H1 (cell line): ENCODE results near the gene TOP2A. TPM values are rescaled to one million over a fixed set of nuclear protein-coding genes. Genes with fewer than 3 reads are reported as not detected.

Experiments
- CTCF ChIA-PET: fragments of 300-600 bp; sonication (Branson Sonifier 250); formaldehyde crosslinking; loops from one replicate; lab custom pipeline; 2021; ENCODE audit not compliant: partially characterized antibody; lab: Charles Lee
- POLR2A ChIA-PET: fragments of 300-600 bp; sonication (Branson Sonifier 250); formaldehyde crosslinking; loops from one replicate; lab custom pipeline; 2021; ENCODE audit warnings: inconsistent platforms; ENCODE audit not compliant: partially characterized antibody; lab: Charles Lee
- DNase-seq, 2 experiments: peaks; one replicate each; pipeline versions ENCODE4 v3.0.0 to v3.0.0-alpha.2; 2010 to 2022; ENCODE audit warnings: low spot score in 2 of 2, low read depth in 1 of 2, mixed read lengths in 1 of 2
- FAIRE-seq: peaks from 2 replicates; lab custom pipeline; 2011; peaks lifted over from hg19 to GRCh38; lab: Jason Lieb, UNC
- H2AFZ ChIP-seq: 2 replicates; pipeline ENCODE4 v1.8.1; 2012; ENCODE audit warnings: low read length, inconsistent platforms
- H2AK5ac ChIP-seq: 2 replicates; pipeline ENCODE4 v1.6.1; 2013; ENCODE audit warnings: low read depth, low read length
- H2BK120ac ChIP-seq: replicated peaks from 2 replicates; pipeline ENCODE3; 2013; ENCODE audit warnings: low read depth, low read length, inconsistent platforms
- H2BK12ac ChIP-seq: 2 replicates; pipeline ENCODE4 v1.6.1; 2013; ENCODE audit warnings: low read depth, low read length
- H2BK15ac ChIP-seq: 2 replicates; pipeline ENCODE4 v1.6.1; 2013; ENCODE audit warnings: low read length
- H2BK20ac ChIP-seq: 2 replicates; pipeline ENCODE4 v1.6.1; 2013; ENCODE audit warnings: low read length
- H2BK5ac ChIP-seq: 2 replicates; pipeline ENCODE4 v1.6.1; 2013; ENCODE audit warnings: low read depth, low read length
- H3K14ac ChIP-seq: 2 replicates; pipeline ENCODE4 v1.6.1; 2013; ENCODE audit warnings: inconsistent platforms; ENCODE audit not compliant: insufficient read length
- H3K18ac ChIP-seq: 2 replicates; pipeline ENCODE4 v1.6.1; 2013; ENCODE audit warnings: low read length; ENCODE audit errors: extremely low read depth
- H3K23ac ChIP-seq: 2 replicates; pipeline ENCODE4 v1.6.1; 2013; ENCODE audit warnings: inconsistent platforms; ENCODE audit not compliant: insufficient read length
- H3K23me2 ChIP-seq: 2 replicates; pipeline ENCODE4 v1.6.1; 2013; ENCODE audit warnings: low read depth, low read length
- H3K27ac ChIP-seq: 2 replicates; pipeline ENCODE4 v1.6.1; 2011; ENCODE audit warnings: low read depth, low read length, inconsistent platforms
- H3K27me3 ChIP-seq, 4 experiments: replicated peaks in 1 of 4; 1 replicate in 1 of 4; 2 replicates in 3 of 4; pipeline versions ENCODE4 v1.6.1 to v1.8.1; 2011 to 2013; ENCODE audit warnings: low read length in 3 of 4, mild to moderate bottlenecking in 3 of 4, inconsistent platforms in 2 of 4, mixed read lengths in 2 of 4, moderate library complexity in 1 of 4; ENCODE audit not compliant: control insufficient read depth in 3 of 4, insufficient read depth in 3 of 4; ENCODE audit errors: extremely low read depth in 1 of 4
- H3K36me3 ChIP-seq, 4 experiments: 2 replicates each; pipeline versions ENCODE4 v1.6.1 to v1.8.1; 2011 to 2013; ENCODE audit warnings: mild to moderate bottlenecking in 4 of 4, low read length in 3 of 4, moderate library complexity in 2 of 4, control low read depth in 1 of 4, inconsistent platforms in 1 of 4; ENCODE audit not compliant: insufficient read depth in 4 of 4, control insufficient read depth in 2 of 4
- H3K4ac ChIP-seq: replicated peaks from 2 replicates; pipeline ENCODE3; 2013; ENCODE audit warnings: low read length, low read depth, mixed read lengths, inconsistent platforms; ENCODE audit not compliant: insufficient read length
- H3K4me1 ChIP-seq, 4 experiments: replicated peaks in 1 of 4; 1 replicate in 1 of 4; 2 replicates in 3 of 4; pipeline versions ENCODE4 v1.6.1 to v1.8.1; 2011 to 2013; ENCODE audit warnings: low read length in 3 of 4, inconsistent platforms in 2 of 4, mixed read lengths in 1 of 4; ENCODE audit not compliant: insufficient read depth in 4 of 4, control insufficient read depth in 3 of 4
- H3K4me2 ChIP-seq, 2 experiments: 2 replicates each; pipeline versions ENCODE4 v1.6.1 to v1.8.1; 2011 to 2013; ENCODE audit warnings: low read depth in 2 of 2, low read length in 2 of 2, control low read depth in 1 of 2, inconsistent platforms in 1 of 2, mild to moderate bottlenecking in 1 of 2; ENCODE audit not compliant: insufficient read depth in 1 of 2
- H3K4me3 ChIP-seq, 4 experiments: fragments of 200-600, 300-600 bp in 1 of 4; sonication (generic), shearing (Covaris generic), sonication (Bioruptor Twin) in 1 of 4; 2 replicates each; pipeline versions ENCODE4 v1.5.1 to v1.8.1; 2011 to 2016; ENCODE audit warnings: low read length in 4 of 4, low read depth in 3 of 4, control low read depth in 2 of 4, inconsistent platforms in 2 of 4, mild to moderate bottlenecking in 2 of 4, mixed read lengths in 1 of 4, moderate library complexity in 1 of 4; ENCODE audit not compliant: insufficient read depth in 2 of 4; ENCODE audit errors: extremely low read depth in 1 of 4
- H3K56ac ChIP-seq: replicated peaks from 2 replicates; pipeline ENCODE3; 2013; ENCODE audit warnings: low read depth, mild to moderate bottlenecking, mixed read lengths, low read length, inconsistent platforms; ENCODE audit not compliant: insufficient read length
- H3K79me1 ChIP-seq: 2 replicates; pipeline ENCODE4 v1.6.1; 2013; ENCODE audit warnings: low read depth, low read length, control low read depth
- H3K79me2 ChIP-seq, 2 experiments: 2 replicates each; pipeline versions ENCODE4 v1.6.1 to v1.8.1; 2012 to 2013; ENCODE audit warnings: low read length in 2 of 2, mild to moderate bottlenecking in 2 of 2, inconsistent platforms in 1 of 2; ENCODE audit not compliant: insufficient read depth in 2 of 2, control insufficient read depth in 1 of 2
- H3K9ac ChIP-seq, 4 experiments: replicated peaks in 1 of 4; 1 replicate in 1 of 4; 2 replicates in 3 of 4; pipeline versions ENCODE4 v1.6.1 to v1.8.1; 2011 to 2013; ENCODE audit warnings: low read depth in 3 of 4, low read length in 3 of 4, control low read depth in 2 of 4, mild to moderate bottlenecking in 2 of 4, moderate library complexity in 2 of 4, inconsistent platforms in 1 of 4; ENCODE audit errors: extremely low read depth in 1 of 4
- H3K9me3 ChIP-seq, 2 experiments: 2 replicates each; pipeline versions ENCODE4 v1.6.1 to v1.8.1; 2012 to 2013; ENCODE audit warnings: mild to moderate bottlenecking in 2 of 2, moderate library complexity in 2 of 2, control low read depth in 1 of 2, inconsistent platforms in 1 of 2, low read depth in 1 of 2, low read length in 1 of 2, mixed read lengths in 1 of 2; ENCODE audit not compliant: insufficient read depth in 2 of 2
- H4K20me1 ChIP-seq, 2 experiments: replicated peaks in 1 of 2; 2 replicates each; pipeline versions ENCODE3 to v1.8.1; 2011 to 2013; ENCODE audit warnings: inconsistent platforms in 2 of 2, low read length in 2 of 2, mild to moderate bottlenecking in 1 of 2; ENCODE audit not compliant: insufficient read depth in 2 of 2, control insufficient read depth in 1 of 2
- H4K5ac ChIP-seq: 2 replicates; pipeline ENCODE4 v1.6.1; 2013; ENCODE audit warnings: low read length, low read depth, mixed read lengths, inconsistent platforms; ENCODE audit not compliant: insufficient read length
- H4K8ac ChIP-seq: 2 replicates; pipeline ENCODE4 v1.8.0; 2013; ENCODE audit warnings: mild to moderate bottlenecking, moderate library complexity, low read length, inconsistent platforms; ENCODE audit not compliant: insufficient read depth; ENCODE audit errors: extremely low read depth
- H4K91ac ChIP-seq: replicated peaks from 2 replicates; pipeline ENCODE3; 2013; ENCODE audit warnings: low read length, mixed read lengths, inconsistent platforms; ENCODE audit not compliant: insufficient read length
- FOSL1 ChIP-seq: IDR thresholded peaks from 2 replicates; pipeline ENCODE4 v1.6.1; 2011; ENCODE audit warnings: mild to moderate bottlenecking, low read depth, low read length, moderate library complexity; ENCODE audit not compliant: insufficient read depth
- KDM1A ChIP-seq: fragments of 200-600, 300-600 bp; sonication (generic); IDR thresholded peaks from 2 replicates; pipeline ENCODE4 v1.7.1; 2016; ENCODE audit warnings: mild to moderate bottlenecking, low read length, borderline replicate concordance
- WGBS, 2 experiments: shearing (Covaris generic) in 1 of 2; methylation state at CpG; one replicate each; pipeline versions ENCODE4 v1.1.6 to v1.1.7; 2013 to 2015; ENCODE audit warnings: low lambda C conversion rate in 2 of 2, mixed read lengths in 2 of 2, inconsistent platforms in 1 of 2, low coverage in 1 of 2, missing lambda C conversion rate in 1 of 2; ENCODE audit not compliant: insufficient replicate concordance in 2 of 2, insufficient coverage in 1 of 2, insufficient read length in 1 of 2; ENCODE audit errors: extremely low coverage in 1 of 2, missing lambda C conversion rate in 1 of 2; 5-methylcytosine and 5-hydroxymethylcytosine counted together
- polyA plus RNA-seq, 7 experiments: library from polyadenylated mRNA; depleted of rRNA in 3 of 7; stranded (reverse) in 5 of 7; unstranded in 2 of 7; fragments of >200 nt in 5 of 7; fragments of 200-250 nt in 2 of 7; gene quantifications; 1 replicate in 5 of 7; 2 replicates in 1 of 7; 4 replicates in 1 of 7; pipeline versions ENCODE4 v1.2.1 to v1.2.3, GENCODE V29; 2011 to 2013; ENCODE audit warnings: missing spikeins in 2 of 7, mixed read lengths in 2 of 7
- total RNA-seq: library from RNA; stranded (reverse); fragmentation: NEBNext Ultra II Directional; extraction: Animal tissue kit (Norgen Biotek cat#: 25700); gene quantifications from 2 replicates; pipeline ENCODE4 v1.2.1, GENCODE V29; 2021

The TOP2A gene
- total and polyA plus RNA-seq, 2 of the 8 experiments (the other 6 are each of a cell fraction or from before 2014, with no cell fraction given), result 83.1 to 291 TPM

DNA sequence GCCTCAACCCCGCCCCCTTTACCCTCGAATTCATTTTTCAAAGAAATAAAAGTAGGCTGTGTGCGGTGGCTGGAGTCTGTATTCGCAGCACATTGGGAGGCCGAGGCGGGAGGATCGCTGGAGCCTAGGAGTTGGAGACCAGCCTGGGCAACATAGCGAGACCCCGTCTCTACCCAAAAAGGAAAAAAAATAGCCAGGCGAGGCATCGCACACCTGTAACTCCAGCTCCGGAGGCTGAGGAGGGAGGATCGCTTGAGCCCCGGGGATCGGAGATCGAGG, 671 bp upstream of the TOP2A start:
- H3K27ac ChIP-seq, result no peak overlapping the region
- no peak for TF ChIP-seq FOSL1
- TF ChIP-seq KDM1A, result 0 out of 2 replicates have a peak, but pooled peaks have one; percentile 19
- peaks cover 4 to 30% (median 18%) of the 10 kb centered on the region in 4 experiments; a peak in 7 of 8 replicates for H3K36me3 ChIP-seq
- H3K79me1 ChIP-seq, result no peaks in the 10 kb centered on the region
- WGBS, 2 experiments, result 80% methylated on average over 16 of the region's 16 CpGs; no CpG with 5 or more reads in 1 of the 2 experiments
- H3K4me2 ChIP-seq, result peak overlapping the region; percentile 67 to 83
- no peak overlapping the region for H3K23ac ChIP-seq
- DNase-seq (no peak), FAIRE-seq (no peak)
- peak overlapping the region; percentile 40 to 97 (median 77); a peak in 6 of 8 replicates for H3K4me3 ChIP-seq
- no peak overlapping the region for H3K56ac ChIP-seq
- 0 out of 2 replicates have a peak overlapping the region, but pooled peaks have one; percentile 60 for H2BK12ac ChIP-seq
- H4K5ac ChIP-seq, result peak overlapping the region; percentile 56
- H3K4me1 ChIP-seq, result peaks cover 2 to 13% (median 6%) of the 10 kb centered on the region in 4 experiments
- ChIA-PET POLR2A (interaction anchor here (0.5 to 2.4 kb wide), 14 partner anchors 13 to 1085 kb away, joined by 3 to 11 read pairs (median 4); partner anchors contain the start of gene IGFBP4), CTCF (interaction anchor here (0.6 to 4.7 kb wide), 15 partner anchors 11 to 297 kb away, joined by 3 to 30 read pairs (median 3); no protein-coding TSS in a partner anchor)
- no peak overlapping the region for H3K18ac ChIP-seq
- H4K8ac ChIP-seq, result peak overlapping the region; percentile 31; the same call in 1 of the 2 replicates
- no peak overlapping the region for H3K9ac ChIP-seq
- no peak overlapping the region for H2AK5ac ChIP-seq
- H3K4ac ChIP-seq, result no peak overlapping the region
- peaks cover 0 to 31% of the 10 kb centered on the region in 2 experiments; a peak in 2 of 4 replicates for H3K79me2 ChIP-seq
- H2AFZ ChIP-seq, result no peak overlapping the region
- peak overlapping the region; percentile 60; the same call in 1 of the 2 replicates for H2BK5ac ChIP-seq
- peaks cover 3 to 5% of the 10 kb centered on the region in 2 experiments for H4K20me1 ChIP-seq
- no peaks in the 10 kb centered on the region for H3K27me3 ChIP-seq
- H4K91ac ChIP-seq, result peak overlapping the region; percentile 50
- peaks cover 5% of the 10 kb centered on the region for H3K23me2 ChIP-seq
- H2BK15ac ChIP-seq, result 0 out of 2 replicates have a peak overlapping the region, but pooled peaks have one; percentile 81
- H2BK20ac ChIP-seq, result 0 out of 2 replicates have a peak overlapping the region, but pooled peaks have one; percentile 93
- H3K9me3 ChIP-seq, result no peaks in the 10 kb centered on the region
- no peak overlapping the region for H2BK120ac ChIP-seq
- H3K14ac ChIP-seq, result no peak overlapping the region
